Raji (cell line): ENCODE data around the gene OSBPL7.

Source experiments
- POLR2A ChIP-seq: IDR thresholded peaks from 2 replicates; pipeline ENCODE4 v1.6.1; 2011; ENCODE audit warnings: low read depth, low read length, control low read depth; ENCODE audit not compliant: insufficient read depth

Gene OSBPL7

DNA sequence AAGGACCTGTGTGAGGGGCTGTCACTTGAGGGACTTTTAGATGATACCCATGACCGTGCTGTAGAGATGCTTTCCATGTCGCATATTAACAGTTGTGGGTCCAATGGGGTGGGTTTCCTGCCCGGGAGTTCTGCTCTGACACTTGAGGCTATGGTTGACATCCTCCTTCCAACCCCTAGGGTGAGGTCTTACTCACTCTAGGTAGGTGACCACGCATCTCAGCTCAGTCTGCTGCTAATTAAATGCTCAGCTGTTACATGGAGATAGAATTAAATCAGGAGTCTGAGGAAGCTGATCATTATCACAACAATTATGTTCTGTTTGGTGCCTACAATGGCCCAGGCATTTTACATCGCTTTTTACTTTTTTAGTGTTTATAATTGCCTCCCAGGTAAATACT, 40.2 kb downstream of the OSBPL7 start:
- TF ChIP-seq POLR2A, result no peak

DNA sequence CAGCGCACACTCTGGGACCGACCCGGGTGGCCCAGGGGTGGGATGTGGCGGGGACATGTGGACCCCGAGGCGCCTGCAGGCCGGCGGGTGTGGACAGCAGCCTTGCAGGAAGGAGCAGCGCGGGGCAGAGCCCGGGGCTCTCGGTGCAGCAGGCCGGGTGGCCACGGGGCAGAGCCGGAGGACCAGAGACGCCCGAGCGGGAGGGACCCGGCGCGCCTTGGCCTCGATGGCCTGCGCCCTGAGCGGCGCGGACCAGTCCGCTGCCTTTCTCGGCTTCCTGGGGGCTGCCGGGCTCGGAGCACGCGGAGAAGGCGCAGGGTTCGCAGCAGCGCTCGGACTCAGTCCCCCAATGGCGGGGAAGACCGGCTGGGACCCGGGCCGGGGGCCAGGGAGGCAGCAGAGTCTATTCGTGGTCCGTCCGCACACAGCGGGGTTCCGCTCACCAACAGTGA, 43.4 kb downstream of the OSBPL7 start:
- TF ChIP-seq POLR2A, result no peak

DNA sequence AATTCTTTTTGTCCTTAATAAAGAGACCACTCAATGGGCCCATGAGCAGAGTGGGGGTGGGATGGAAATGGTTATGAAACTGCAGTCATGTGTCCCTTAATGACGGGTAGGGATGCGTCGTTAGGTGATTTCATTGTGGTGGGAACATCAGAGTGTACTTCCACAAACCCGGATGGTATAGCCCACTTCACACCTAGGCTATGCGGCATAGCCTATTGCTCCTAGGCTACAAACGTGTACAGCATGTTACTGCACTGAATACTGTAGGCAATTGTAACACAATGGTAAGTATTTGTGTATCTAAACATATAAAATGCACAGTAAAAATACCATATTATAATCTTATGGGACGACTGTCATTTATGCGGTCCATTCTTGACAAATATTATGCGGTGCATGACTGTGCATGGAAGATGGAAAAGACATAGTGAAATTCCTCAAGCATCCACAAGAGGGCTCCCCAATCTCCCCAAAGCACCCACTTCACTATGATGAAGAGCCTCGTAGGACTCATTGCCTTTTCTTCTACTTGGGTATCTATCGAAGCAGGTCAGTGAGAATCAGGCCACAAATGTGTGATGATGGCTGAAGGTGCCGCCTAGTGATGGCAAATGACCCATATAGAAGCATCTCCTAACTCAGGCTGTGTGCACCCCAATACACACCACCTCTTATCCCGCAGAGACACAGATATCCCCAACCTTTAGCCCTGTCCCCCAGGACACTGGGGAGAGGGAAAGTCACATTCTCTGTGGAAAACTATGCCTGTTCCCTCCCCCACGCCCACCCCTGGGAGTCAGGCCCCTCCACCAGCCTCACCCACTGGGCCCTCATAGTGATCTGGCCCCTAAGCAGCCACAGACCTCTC, 45.0 kb downstream of the OSBPL7 start:
- no peak for TF ChIP-seq POLR2A

DNA sequence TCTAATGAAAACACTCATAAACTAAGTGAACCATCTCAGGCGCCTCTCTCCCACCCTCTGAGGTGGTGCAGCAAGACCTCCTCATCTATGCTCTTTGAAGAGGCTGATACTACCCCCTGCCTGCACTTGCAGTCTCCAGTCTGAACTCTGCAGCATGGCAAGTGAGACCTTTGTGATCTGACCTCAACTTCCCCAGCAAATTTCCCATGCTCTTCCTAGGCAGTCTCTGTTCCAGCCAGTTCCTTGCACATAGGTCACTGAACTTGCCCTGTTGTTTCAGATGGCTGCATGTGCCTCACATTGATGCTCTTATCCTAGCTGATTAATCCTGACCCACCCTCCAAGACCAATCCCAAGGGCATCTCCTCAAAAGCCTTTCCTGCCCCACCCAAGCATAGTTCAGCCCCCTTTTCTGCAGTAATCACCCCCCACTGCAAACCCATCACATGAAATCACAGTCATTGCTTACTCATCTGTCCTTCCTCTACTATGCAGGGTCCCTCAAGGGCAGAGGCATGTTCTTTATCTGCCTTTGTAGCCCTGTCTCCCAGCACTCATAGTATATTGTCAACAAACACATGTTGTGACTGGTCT, 46.5 kb downstream of the OSBPL7 start:
- no peak for TF ChIP-seq POLR2A

DNA sequence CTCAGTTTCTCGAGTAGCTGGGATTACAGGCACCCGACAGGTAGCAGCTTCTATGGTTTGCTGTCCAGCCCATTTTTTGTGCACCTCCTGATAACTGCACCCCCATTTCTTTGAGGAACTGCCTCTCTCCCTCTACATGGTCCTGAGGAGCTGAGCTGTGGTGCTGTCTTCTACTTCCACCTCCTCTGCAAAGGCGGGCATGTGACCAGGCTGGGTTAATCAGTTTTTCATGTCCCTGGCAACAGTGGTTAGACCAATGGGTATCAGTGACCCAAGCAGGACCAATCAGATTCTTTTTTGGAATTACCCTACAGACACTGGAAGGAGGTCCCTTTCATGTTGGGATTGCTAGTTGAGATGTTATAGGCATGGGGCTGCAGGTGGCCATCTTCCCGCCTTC, 47.3 kb downstream of the OSBPL7 start:
- no peak for TF ChIP-seq POLR2A

DNA sequence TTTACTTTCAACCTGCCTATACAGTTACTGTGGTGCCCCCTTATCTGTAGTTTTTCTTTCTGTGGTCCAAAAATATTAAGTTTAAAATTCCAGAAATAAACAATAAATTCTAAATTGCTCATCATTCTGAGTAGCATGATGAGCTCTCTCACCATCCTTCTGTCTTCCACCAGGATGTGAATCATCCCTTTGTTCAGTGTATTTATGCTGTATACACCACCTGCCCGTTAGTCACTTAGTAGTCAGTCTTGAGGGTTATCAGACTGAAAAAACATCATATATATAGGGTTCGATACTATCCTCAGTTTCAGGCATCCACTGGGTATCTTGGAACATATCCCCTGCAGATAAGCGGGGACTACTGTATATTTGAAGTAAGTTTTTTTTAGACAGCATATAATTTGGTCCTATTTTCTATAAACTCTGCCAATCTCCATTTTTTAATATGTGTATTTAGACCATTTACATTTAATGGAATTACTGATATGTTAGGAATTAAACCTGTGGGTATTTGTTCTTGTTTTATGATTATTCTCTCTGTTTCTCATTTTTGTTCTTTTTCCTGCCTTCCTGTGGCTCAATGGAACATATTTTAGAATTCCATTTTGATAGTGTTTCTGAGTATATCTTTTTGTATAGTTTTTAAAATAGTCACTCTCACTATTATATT, 57.5 kb downstream of the OSBPL7 start:
- no peak for TF ChIP-seq POLR2A

DNA sequence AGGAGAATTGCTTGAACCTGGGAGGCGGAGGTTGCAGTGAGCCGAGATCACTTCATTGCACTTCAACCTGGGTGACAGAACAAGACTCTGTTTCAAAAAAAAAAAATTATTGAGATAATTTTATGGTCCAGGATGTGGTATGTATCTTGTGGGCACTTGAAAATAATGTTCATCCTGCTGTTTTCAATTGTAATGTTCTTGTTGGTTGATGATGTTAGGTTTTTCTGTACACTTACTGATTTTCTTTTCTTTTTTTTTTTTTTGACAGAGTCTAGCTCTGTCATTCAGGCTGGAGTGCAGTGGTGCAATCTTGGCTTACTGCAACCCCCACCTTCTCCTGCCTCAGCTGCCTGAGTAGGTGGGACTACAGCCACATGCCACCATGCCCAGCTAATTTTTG, 58.9 kb downstream of the OSBPL7 start:
- no peak for TF ChIP-seq POLR2A

DNA sequence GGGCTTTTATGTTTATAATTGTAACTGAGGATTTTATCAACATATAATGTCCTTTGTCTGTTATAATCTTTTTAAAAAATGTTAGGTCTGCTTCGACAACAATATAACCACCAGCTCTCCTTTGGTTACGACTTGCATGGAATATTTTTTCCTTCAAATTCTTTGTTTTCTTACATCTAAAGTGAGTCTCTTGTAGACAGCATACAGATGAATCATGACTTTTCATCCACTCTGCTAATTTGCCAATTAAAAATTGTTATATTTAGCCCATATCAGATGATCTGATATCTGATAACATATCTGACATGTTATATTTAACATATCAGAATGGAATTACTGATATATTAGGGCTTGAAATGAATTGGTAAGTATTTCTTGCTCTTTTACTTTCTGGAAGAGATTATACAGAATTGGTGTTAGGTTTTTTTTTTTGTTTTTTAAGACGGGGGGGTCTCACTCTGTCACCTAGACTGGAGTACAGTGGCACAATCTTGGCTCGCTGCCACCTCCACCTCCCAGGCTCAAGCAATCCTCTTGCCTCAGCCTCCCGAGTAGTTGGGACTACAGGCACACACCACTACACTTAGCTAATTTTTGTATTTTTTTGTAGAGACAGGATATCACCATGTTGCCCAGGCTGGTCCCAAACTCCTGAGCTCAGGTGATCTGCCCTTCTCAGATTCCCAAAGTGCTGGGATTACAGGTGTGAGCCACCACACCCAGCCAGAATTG, 61.0 kb downstream of the OSBPL7 start:
- TF ChIP-seq POLR2A, result no peak

DNA sequence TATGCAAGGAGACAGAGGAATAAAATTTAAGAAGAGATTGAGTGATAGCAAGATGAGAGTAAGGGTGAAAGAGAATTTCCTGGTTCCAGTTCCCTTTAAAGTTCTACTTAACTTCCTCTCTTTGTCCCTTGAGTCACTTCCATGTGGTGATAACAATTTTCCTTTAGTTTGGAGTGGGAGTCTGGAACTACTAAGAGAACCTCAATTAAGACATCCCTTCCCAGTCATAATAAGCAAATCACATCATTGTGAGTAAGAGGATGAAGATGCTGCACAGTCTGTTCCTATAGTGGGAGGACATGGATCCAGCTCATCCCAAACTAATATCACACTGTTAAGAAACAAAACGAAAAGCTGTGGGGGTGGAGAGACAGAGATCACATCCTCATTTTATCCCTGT, 64.2 kb downstream of the OSBPL7 start:
- no peak for TF ChIP-seq POLR2A
